Upper lobe of left lung (tissue), 6 donors: ENCODE data around the gene EMID1. TPM values are rescaled to one million over a fixed set of nuclear protein-coding genes. Genes with fewer than 3 reads are reported as not detected.
A peak's percentile ranks its signal among the peaks of the same experiment; 100 is the strongest.

ENCODE experiments used
- ATAC-seq, 2 donors: fragments of 200-7000 bp; cut with Tn5 transposase; one replicate each; pipeline ENCODE4 v1.9.1; 2022; ENCODE audit warnings: mild to moderate bottlenecking in 2 of 2, moderate library complexity in 2 of 2; ENCODE audit not compliant: low FRiP score in 2 of 2
- DNase-seq, 2 donors: peaks; one replicate each; pipeline ENCODE4 v3.0.0-alpha.2; 2019 to 2020
- H3K27ac ChIP-seq, 4 donors: fragments of 200-600 bp; sonication (generic); one replicate each; pipeline ENCODE4 v1.5.1; 2016 to 2019
- H3K27me3 ChIP-seq, 4 donors: fragments of 200-600 bp; sonication (generic); one replicate each; pipeline ENCODE4 v1.5.1; 2017 to 2019
- H3K36me3 ChIP-seq, 4 donors: fragments of 200-600 bp; sonication (generic); one replicate each; pipeline ENCODE4 v1.5.1; 2016 to 2019
- H3K4me1 ChIP-seq, 4 donors: fragments of 200-600 bp; sonication (generic); one replicate each; pipeline ENCODE4 v1.5.1; 2018 to 2019
- H3K4me3 ChIP-seq, 4 donors: fragments of 200-600 bp; sonication (generic); one replicate each; pipeline ENCODE4 v1.5.1; 2017 to 2019; ENCODE audit warnings: mild to moderate bottlenecking in 2 of 4, moderate library complexity in 1 of 4
- H3K9me3 ChIP-seq, 4 donors: fragments of 200-600 bp; sonication (generic); one replicate each; pipeline ENCODE4 v1.5.1; 2018 to 2019
- CTCF ChIP-seq, 6 experiments: fragments of 450-650 bp in 4 of 6; fragments of 200-600 bp in 2 of 6; sonication (generic) in 2 of 6; IDR thresholded peaks; one replicate each; pipeline ENCODE4 v1.5.1; 2016 to 2019; ENCODE audit warnings: antibody characterized with exemption in 6 of 6
- EP300 ChIP-seq, 4 donors: sonication (generic); formaldehyde crosslinking; IDR thresholded peaks; one replicate each; pipeline ENCODE4 v1.5.1; 2017; ENCODE audit warnings: antibody characterized with exemption in 4 of 4, control low read depth in 2 of 4
- POLR2A ChIP-seq, 4 donors: fragments of 450-650 bp; IDR thresholded peaks; one replicate each; pipeline ENCODE4 v1.5.1; 2016 to 2017; ENCODE audit warnings: antibody characterized with exemption in 4 of 4, mild to moderate bottlenecking in 2 of 4
- POLR2AphosphoS5 ChIP-seq, 2 donors: sonication (generic); formaldehyde crosslinking; IDR thresholded peaks; one replicate each; pipeline ENCODE4 v1.5.1; 2017; ENCODE audit warnings: antibody characterized with exemption in 2 of 2
- WGBS, 2 donors: methylation state at CpG; one replicate each; pipeline ENCODE4 v1.1.5; 2017 to 2018; 5-methylcytosine and 5-hydroxymethylcytosine counted together
- total RNA-seq, 6 donors: library from RNA; depleted of rRNA in 4 of 6; stranded (reverse); fragments of >200 nt in 4 of 6; gene quantifications; one replicate each; pipeline versions ENCODE4 v1.1.0 to v1.2.1, GENCODE V29; 2016 to 2021
- donor health status: DM: no; HTN: no; CAD: no; lungs with moderate emphysema.
- donor health status: DM: no; HTN: yes; CAD: no; lungs with severe emphysema.

Gene EMID1
- total RNA-seq, 6 donors from 2014 or later: 2.1 to 31.6 (median 8.4) TPM

GRCh38 chr22:29183971-29184848, 21.5 kb upstream of the EMID1 start:
- WGBS, 2 donors: 88 to 92% methylated on average over 19 of the region's 19 CpGs
- H3K27ac ChIP-seq: no peak overlapping the region
- H3K4me3 ChIP-seq: no peak overlapping the region
- no peaks in the 10 kb centered on the region for H3K4me1 ChIP-seq
- ATAC-seq: no peak
- no peaks in the 10 kb centered on the region for H3K36me3 ChIP-seq
- no peaks in the 10 kb centered on the region for H3K27me3 ChIP-seq
- TF ChIP-seq CTCF (IDR thresholded peaks at IDR 0.05) (no peak), EP300 (IDR thresholded peaks at IDR 0.05) (no peak), POLR2A (IDR thresholded peaks at IDR 0.05) (no peak), POLR2AphosphoS5 (IDR thresholded peaks at IDR 0.05) (no peak)
- no peaks in the 10 kb centered on the region for H3K9me3 ChIP-seq
- DNase-seq: no peak

- Histone ChIP-seq H3K36me3 (no peaks in the 10 kb centered on the region), H3K27ac (no peak overlapping the region), H3K9me3 (no peaks in the 10 kb centered on the region), H3K4me3 (no peak overlapping the region), H3K4me1 (no peaks in the 10 kb centered on the region), H3K27me3 (no peaks in the 10 kb centered on the region)
- WGBS, 2 donors: 86 to 95% methylated on average over 12 of the region's 12 CpGs
- ATAC-seq (peak in 1 of 2 donors; percentile 19), DNase-seq (no peak)
- TF ChIP-seq CTCF (IDR thresholded peaks at IDR 0.05) (no peak), POLR2A (IDR thresholded peaks at IDR 0.05) (no peak)
These were observed 20.7 kb upstream of the EMID1 start for GRCh38 chr22:29184849-29185490.

GRCh38 chr22:29186302-29186701, 19.4 kb upstream of the EMID1 start:
- 95 to 100% methylated on average over 1 of the region's 1 CpG for WGBS, 2 donors
- H3K4me3 ChIP-seq: no peak overlapping the region
- TF ChIP-seq POLR2A (IDR thresholded peaks at IDR 0.05) (no peak), CTCF (IDR thresholded peaks at IDR 0.05) (no peak), EP300 (IDR thresholded peaks at IDR 0.05) (no peak), POLR2AphosphoS5 (IDR thresholded peaks at IDR 0.05) (no peak)
- H3K36me3 ChIP-seq: no peaks in the 10 kb centered on the region
- no peak overlapping the region for H3K27ac ChIP-seq
- DNase-seq (no peak), ATAC-seq (no peak)
- H3K27me3 ChIP-seq: no peaks in the 10 kb centered on the region
- H3K9me3 ChIP-seq: no peaks in the 10 kb centered on the region
- no peaks in the 10 kb centered on the region for H3K4me1 ChIP-seq

- Histone ChIP-seq H3K27ac (no peak overlapping the region), H3K27me3 (no peaks in the 10 kb centered on the region), H3K4me3 (no peak overlapping the region), H3K36me3 (no peaks in the 10 kb centered on the region), H3K4me1 (no peaks in the 10 kb centered on the region), H3K9me3 (no peaks in the 10 kb centered on the region)
- WGBS, 2 donors: 89% methylated on average over 6 of the region's 7 CpGs; no CpG with 5 or more reads in 1 of the 2 donors
- ATAC-seq (no peak), DNase-seq (no peak)
- TF ChIP-seq POLR2AphosphoS5 (IDR thresholded peaks at IDR 0.05) (no peak), POLR2A (IDR thresholded peaks at IDR 0.05) (no peak), CTCF (IDR thresholded peaks at IDR 0.05) (no peak), EP300 (IDR thresholded peaks at IDR 0.05) (no peak)
These were observed 17.9 kb upstream of the EMID1 start for GRCh38 chr22:29187831-29188230.
